Coronary artery (tissue), 2 donors: ENCODE measurements around the gene GNG3.

ENCODE experiments used
- DNase-seq: peaks from one replicate; pipeline ENCODE4 v3.0.0-alpha.2; 2017; ENCODE audit warnings: low spot score
- H3K27ac ChIP-seq, 2 donors: fragments of 200-600 bp; sonication (generic); one replicate each; pipeline ENCODE4 v1.5.1; 2016 to 2019
- H3K4me3 ChIP-seq: fragments of 200-600 bp; sonication (generic); 2 replicates; pipeline ENCODE4 v1.5.1; 2016; ENCODE audit warnings: mild to moderate bottlenecking, moderate library complexity
- TF ChIP-seq, protein P1 (sequence below): fragments of 200-600 bp; sonication (generic); IDR thresholded peaks from one replicate; pipeline ENCODE4 v1.5.1; 2019; ENCODE audit warnings: antibody characterized with exemption

GNG3 gene

DNA sequence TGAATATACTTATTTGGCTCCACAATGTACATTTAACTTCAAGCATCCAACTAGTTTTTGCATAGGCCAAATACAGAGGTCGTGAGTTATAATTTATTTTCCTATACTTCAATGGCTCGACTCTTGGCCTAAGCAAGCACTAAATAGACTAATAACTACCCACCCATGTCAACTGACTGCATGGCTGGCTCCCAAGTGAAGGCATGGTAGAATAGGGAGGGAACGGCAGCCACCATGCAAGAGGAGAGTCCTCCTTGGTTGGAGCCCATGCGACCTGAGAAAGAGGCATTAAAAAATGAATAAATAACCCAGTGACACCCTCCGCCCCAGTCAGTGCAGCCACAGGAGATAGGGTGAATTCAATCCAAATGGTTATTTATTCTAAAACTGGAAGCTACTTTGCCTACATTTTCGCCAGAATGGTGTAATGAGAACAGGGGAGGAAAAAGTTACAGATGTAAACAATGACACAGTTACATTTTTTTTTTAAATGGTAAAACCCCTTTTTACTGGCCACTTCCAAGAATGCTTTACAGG is 4.9 kb downstream of the GNG3 start:
- no peak for DNase-seq
- TF ChIP-seq, protein P1, sequence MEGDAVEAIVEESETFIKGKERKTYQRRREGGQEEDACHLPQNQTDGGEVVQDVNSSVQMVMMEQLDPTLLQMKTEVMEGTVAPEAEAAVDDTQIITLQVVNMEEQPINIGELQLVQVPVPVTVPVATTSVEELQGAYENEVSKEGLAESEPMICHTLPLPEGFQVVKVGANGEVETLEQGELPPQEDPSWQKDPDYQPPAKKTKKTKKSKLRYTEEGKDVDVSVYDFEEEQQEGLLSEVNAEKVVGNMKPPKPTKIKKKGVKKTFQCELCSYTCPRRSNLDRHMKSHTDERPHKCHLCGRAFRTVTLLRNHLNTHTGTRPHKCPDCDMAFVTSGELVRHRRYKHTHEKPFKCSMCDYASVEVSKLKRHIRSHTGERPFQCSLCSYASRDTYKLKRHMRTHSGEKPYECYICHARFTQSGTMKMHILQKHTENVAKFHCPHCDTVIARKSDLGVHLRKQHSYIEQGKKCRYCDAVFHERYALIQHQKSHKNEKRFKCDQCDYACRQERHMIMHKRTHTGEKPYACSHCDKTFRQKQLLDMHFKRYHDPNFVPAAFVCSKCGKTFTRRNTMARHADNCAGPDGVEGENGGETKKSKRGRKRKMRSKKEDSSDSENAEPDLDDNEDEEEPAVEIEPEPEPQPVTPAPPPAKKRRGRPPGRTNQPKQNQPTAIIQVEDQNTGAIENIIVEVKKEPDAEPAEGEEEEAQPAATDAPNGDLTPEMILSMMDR = no peak
- Histone ChIP-seq H3K27ac (no peak overlapping the region), H3K4me3 (no peak overlapping the region)

DNA sequence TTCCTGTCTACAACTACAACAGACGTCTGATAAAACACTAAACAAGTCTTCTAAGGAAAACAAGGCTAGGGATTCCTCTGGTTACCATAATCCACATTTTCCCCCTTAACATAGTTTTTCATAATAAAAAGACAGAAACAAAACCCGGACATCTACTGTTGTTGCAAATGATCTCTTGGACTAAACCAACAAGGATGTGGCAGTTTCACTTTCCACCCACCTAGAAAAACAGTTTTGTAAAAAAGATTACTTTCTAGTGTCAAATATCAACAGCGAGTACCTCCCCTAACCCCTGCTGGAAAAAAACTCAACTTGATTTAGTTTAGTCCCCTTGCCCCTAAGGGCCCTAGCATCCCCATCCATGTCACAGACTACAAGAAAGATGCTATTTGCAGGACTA is 5.4 kb downstream of the GNG3 start:
- Histone ChIP-seq H3K27ac (no peak overlapping the region), H3K4me3 (no peak overlapping the region)
- TF ChIP-seq, protein P1 = no peak
- no peak for DNase-seq

DNA sequence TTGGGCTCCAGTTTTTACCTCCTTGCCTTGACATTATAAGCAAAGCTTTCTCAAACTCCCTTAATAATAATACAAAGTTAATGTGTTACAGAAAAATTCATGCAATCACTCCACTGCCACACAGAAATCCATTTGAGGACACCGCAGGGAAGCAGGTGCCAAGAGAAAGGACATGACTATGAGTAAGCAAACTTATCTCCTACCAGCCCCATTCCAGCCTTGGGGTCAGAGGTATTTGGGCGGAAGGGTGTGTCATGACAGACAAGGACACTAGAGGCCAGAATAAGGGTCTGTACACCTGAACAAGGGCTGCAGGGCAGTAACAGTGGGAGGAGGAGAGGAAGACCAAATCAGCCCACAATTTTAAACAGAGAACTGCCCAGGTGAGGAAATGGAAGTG is 5.9 kb downstream of the GNG3 start:
- TF ChIP-seq, protein P1 = no peak
- H3K4me3 ChIP-seq = no peak overlapping the region
- DNase-seq = no peak
- no peak overlapping the region for H3K27ac ChIP-seq

DNA sequence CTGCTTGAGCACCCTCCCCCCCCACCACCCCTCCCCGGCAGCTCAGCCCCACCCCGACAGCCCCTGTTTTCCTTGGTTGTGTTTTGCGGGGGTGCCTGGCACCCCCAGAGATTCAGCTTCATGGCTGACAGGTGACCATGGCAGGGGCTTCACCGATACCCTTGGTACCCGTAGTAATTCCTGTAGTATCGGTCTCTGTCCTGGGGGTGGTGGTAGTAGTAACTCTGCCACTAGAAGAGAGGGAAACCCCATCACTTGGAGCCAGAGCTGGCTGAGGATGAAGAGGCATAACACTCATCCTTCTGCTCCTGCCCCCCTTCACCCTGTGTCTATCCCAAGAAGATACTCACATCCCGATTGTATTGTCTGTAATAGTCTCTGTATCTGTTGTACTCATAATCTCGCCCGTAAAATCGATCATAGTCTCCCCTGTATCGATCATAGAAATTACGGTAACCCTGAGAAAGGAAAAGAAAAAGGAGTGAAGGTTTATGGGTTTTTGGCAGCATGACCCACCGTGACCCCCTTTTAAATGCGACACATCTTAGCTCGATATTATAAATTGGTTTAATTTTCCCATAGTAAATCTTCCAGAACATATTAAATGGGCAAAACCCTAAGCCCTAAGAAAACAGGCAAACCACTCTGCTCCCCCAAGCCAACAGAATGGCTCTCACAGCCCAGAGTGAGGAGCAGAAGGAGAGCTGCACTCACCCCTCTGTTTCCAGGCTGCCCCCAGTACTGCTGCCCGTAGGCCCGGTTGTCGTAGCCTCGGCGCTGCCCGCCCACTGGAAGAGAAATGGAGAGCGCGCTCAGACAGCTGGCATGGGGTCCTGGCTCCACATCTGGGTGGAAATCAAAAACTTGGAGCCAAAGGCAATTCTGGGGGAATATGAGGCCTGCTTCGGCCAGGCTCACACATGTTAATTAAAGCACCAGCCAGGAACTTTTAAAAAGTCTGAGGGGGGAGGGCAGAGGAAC is 8.0 kb downstream of the GNG3 start:
- Histone ChIP-seq H3K4me3 (no peak overlapping the region), H3K27ac (no peak overlapping the region)
- TF ChIP-seq, protein P1 = no peak
- DNase-seq = no peak

DNA sequence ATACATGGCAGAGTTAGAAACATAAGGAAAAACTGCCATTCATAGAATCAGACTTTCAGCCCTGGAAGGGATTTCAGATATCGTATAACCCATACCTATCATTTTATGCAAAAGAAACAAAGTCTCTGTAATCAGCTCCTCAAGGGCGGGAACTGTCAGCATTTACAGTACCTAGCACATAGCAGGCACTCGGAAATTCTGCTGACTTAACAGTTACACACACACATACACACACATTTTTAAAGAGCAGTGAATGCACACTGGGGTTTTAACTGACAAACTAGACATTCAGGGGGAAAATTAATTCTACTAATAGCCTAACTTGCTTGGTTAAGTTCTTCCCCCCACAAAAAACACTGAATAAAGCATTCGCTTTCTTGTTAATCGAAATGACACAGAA is 8.7 kb downstream of the GNG3 start:
- no peak for DNase-seq
- H3K27ac ChIP-seq = no peak overlapping the region

DNA sequence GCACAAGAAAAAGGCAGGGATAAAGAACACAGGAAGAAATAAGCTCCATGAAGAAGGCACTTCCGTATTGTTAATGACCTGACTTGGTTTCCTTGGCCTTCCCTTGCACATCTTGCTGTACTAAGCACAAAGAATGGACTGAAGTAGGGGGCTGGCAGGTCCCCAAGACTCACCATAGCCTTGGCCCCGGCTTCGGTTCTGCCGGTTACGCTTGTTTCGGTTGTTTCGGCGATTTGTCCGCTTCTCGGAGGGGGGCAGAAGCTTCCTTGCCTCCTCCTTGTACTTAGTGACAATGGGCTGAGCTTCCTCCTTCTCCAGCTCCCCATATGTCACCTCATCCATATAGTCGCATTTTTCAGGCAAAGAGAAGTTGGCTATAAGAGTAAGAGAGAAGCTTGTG is 9.3 kb downstream of the GNG3 start:
- H3K27ac ChIP-seq = no peak overlapping the region

More for the DNA sequence above, 8.7 kb downstream of the GNG3 start:
- TF ChIP-seq, protein P1 = no peak
- no peak overlapping the region for H3K4me3 ChIP-seq

More for the DNA sequence above, 9.3 kb downstream of the GNG3 start:
- H3K4me3 ChIP-seq = no peak overlapping the region
- TF ChIP-seq, protein P1 = no peak
- no peak for DNase-seq
